OCI-LY3 (cell line): ENCODE measurements around the gene KRTAP2-2.
"Not testable (repeated sequence)": the region's sequence is repeated elsewhere in the genome, so short reads cannot be mapped to it uniquely, and the experiment has no call there.

ENCODE experiments used
- CTCF ChIP-seq: fragments of 200-600, 300-600 bp; sonication (generic); IDR thresholded peaks from 2 replicates; pipeline ENCODE4 v1.5.1; 2014; ENCODE audit warnings: antibody characterized with exemption, low read length, low read depth
- EZH2phosphoT487 ChIP-seq: fragments of 200-600 bp; shearing (Covaris generic); IDR thresholded peaks from 2 replicates; pipeline ENCODE4 v1.6.1; 2018; ENCODE audit warnings: antibody characterized with exemption, mixed run types, low read depth

DNA sequence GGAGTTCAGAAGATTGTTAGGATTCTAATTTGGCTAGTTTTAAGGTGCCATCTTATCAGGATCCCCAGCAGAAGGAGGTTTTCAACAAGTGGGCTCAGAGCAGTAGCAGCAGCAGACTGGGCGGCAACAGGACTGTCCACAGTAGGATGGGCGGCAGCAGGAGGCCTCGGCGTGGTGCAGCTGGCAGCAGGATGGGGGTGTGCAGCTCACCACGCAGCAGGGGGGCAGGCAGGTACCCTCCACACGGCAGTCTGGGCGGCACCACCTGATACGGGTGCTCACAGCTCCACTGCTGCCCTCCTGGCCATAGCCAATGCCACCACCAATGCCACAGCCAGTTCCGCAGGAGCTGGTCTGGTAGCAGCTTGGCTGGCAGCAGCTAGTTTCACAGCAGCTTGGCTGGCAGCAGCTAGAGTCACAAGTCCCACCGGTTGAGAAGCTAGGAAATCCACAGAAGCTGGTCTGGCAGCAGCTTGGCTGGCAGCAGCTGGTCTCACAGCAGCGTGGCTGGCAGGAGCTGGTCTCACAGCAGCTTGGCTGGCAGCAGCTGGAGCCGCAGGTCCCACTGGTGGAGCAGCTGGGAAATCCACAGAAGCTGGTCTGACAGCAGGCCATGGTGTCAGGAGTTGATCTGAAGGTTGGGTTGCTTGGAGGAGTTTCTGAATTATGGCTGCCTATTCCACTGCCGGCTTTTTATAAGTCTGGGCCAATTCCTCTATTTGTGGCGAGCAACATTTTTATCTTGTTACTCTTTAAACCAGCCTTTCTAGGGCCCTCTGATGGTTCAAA, 14.1 kb downstream of the KRTAP2-2 start, which contains the start of gene KRTAP1-1:
- not testable (repeated sequence) for TF ChIP-seq CTCF, EZH2phosphoT487
